ENCODE data around the gene JAZF1. TPM values are rescaled to one million over a fixed set of nuclear protein-coding genes. Genes with fewer than 3 reads are reported as not detected.

JAZF1 gene
- total RNA-seq, 1 experiment from 2014 or later = 14.2 TPM

DNA sequence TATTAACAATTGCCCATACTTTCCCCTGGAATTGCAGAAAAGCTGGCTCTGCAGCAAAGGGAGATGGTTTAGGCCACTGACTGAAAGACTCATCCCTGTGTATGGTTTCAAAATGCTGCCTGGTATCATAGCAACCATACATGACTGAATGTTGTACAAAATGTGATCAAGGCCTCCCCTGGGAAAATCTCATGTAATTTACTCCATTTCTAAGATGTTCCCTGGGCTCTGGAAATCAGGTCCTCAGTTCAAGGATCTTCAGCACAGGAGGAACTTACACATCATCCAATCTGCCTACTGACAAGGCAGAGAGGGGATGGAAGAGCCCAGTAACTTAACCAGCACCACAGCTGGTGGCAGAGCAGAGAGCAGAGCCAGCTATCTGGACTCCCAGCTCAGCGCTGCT is 111.8 kb downstream of the JAZF1 start:
- H3K4me3 Mint-ChIP-seq (ENCODE audit: unreplicated experiment) = no peak overlapping the region
- POLR2A ChIA-PET = interaction anchor here (1.6 kb wide), 1 partner anchor 9 kb away, joined by 5 read pairs; no protein-coding TSS in a partner anchor

DNA sequence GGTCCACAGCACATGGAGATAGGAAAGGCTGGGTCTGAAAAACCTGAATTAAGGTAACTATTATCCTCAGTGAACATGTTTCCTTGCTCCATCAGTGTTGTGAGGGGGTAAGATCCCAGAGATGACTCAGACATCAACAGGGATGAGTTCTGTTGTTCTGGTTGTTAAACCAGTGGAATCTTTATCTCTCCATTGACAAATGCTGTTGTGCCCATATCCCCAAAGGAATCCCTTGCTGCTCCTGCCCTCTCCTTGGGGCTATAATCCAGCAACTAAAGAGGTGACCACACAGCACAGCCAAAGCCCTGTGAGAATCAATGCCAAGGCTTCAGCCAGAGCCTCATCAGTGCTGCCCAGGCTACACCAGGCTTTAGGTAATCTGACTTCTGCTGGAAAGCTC is 113.4 kb downstream of the JAZF1 start:
- H3K27ac Mint-ChIP-seq (ENCODE audit: low read depth, unreplicated experiment) = no peak overlapping the region
- H3K4me1 Mint-ChIP-seq (ENCODE audit: insufficient read depth, unreplicated experiment) = peaks cover 13% of the 10 kb centered on the region
- ChIA-PET POLR2A (no interaction called here), CTCF (interaction anchor here (1.1 to 3.6 kb wide), 2 partner anchors 10 to 29 kb away, joined by 3 to 18 read pairs; no protein-coding TSS in a partner anchor)
- intact Hi-C loops (cut with micrococcal nuclease) = no loop called here
- TF ChIP-seq, protein P1, sequence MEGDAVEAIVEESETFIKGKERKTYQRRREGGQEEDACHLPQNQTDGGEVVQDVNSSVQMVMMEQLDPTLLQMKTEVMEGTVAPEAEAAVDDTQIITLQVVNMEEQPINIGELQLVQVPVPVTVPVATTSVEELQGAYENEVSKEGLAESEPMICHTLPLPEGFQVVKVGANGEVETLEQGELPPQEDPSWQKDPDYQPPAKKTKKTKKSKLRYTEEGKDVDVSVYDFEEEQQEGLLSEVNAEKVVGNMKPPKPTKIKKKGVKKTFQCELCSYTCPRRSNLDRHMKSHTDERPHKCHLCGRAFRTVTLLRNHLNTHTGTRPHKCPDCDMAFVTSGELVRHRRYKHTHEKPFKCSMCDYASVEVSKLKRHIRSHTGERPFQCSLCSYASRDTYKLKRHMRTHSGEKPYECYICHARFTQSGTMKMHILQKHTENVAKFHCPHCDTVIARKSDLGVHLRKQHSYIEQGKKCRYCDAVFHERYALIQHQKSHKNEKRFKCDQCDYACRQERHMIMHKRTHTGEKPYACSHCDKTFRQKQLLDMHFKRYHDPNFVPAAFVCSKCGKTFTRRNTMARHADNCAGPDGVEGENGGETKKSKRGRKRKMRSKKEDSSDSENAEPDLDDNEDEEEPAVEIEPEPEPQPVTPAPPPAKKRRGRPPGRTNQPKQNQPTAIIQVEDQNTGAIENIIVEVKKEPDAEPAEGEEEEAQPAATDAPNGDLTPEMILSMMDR (IDR thresholded peaks at IDR 0.05; ENCODE audit: unreplicated experiment) = no peak
- DNase-seq (ENCODE audit: unreplicated experiment) = no peak
- no peaks in the 10 kb centered on the region for H3K9me3 Mint-ChIP-seq (ENCODE audit: unreplicated experiment)
- no peaks in the 10 kb centered on the region for H3K27me3 Mint-ChIP-seq (ENCODE audit: insufficient read depth, unreplicated experiment)
- H3K36me3 Mint-ChIP-seq (ENCODE audit: insufficient read depth, unreplicated experiment) = no peaks in the 10 kb centered on the region
- BruUV-seq (replicated peaks) = no TSS peak
- H3K4me3 Mint-ChIP-seq (ENCODE audit: unreplicated experiment) = no peak overlapping the region

More for the DNA sequence above, 111.8 kb downstream of the JAZF1 start:
- no peaks in the 10 kb centered on the region for H3K9me3 Mint-ChIP-seq (ENCODE audit: unreplicated experiment)
- TF ChIP-seq, protein P1 (IDR thresholded peaks at IDR 0.05; ENCODE audit: unreplicated experiment) = no peak
- DNase-seq (ENCODE audit: unreplicated experiment) = no peak
- BruUV-seq (replicated peaks) = no TSS peak
- CTCF ChIA-PET = interaction anchor here (0.9 to 3.6 kb wide), 3 partner anchors 9 to 103 kb away, joined by 3 to 18 read pairs (median 8); no protein-coding TSS in a partner anchor
- intact Hi-C loops (cut with micrococcal nuclease) = no loop called here
- H3K36me3 Mint-ChIP-seq (ENCODE audit: insufficient read depth, unreplicated experiment) = no peaks in the 10 kb centered on the region
- no peak overlapping the region for H3K27ac Mint-ChIP-seq (ENCODE audit: low read depth, unreplicated experiment)
- H3K27me3 Mint-ChIP-seq (ENCODE audit: insufficient read depth, unreplicated experiment) = no peaks in the 10 kb centered on the region
- peaks cover 7% of the 10 kb centered on the region for H3K4me1 Mint-ChIP-seq (ENCODE audit: insufficient read depth, unreplicated experiment)

DNA sequence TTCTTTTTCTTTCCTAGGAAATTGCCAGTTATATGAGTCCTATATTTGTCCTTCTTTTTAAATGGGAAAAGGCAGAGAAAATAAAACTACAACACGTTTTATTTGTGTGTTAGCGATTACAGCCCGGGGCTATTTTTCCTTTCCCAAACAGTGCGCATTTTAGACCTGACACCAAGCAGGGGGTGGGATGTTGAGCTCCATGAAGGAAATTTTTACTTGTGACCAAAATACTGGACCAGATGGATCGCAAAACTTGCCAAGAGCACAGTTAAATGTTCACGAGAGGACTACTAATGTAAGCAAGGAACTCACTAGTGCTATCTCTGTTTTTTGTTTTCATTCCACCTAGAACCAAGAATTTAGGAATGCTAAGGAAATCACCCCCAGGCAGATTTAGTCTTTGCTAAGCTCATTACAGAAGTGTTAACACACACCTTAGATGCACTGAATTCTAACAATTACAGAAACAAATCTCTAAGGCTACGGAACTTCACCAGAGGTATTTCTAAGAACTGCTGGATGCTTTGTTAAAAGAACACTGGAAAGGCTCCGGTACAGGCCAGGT is 114.8 kb downstream of the JAZF1 start:
- ChIA-PET CTCF (interaction anchor here (0.7 kb wide), 1 partner anchor 579 kb away, joined by 7 read pairs; no protein-coding TSS in a partner anchor), POLR2A (interaction anchor here (0.7 to 1.1 kb wide), 2 partner anchors 9 to 14 kb away, joined by 3 read pairs; no protein-coding TSS in a partner anchor)
- TF ChIP-seq, protein P1 (IDR thresholded peaks at IDR 0.05; ENCODE audit: unreplicated experiment) = no peak
- intact Hi-C loops (cut with micrococcal nuclease) = no loop called here
- no peak for DNase-seq (ENCODE audit: unreplicated experiment)
- BruUV-seq (replicated peaks) = no TSS peak
- no peaks in the 10 kb centered on the region for H3K9me3 Mint-ChIP-seq (ENCODE audit: unreplicated experiment)
- H3K36me3 Mint-ChIP-seq (ENCODE audit: insufficient read depth, unreplicated experiment) = no peaks in the 10 kb centered on the region
- H3K27ac Mint-ChIP-seq (ENCODE audit: low read depth, unreplicated experiment) = no peak overlapping the region
- peaks cover 13% of the 10 kb centered on the region for H3K4me1 Mint-ChIP-seq (ENCODE audit: insufficient read depth, unreplicated experiment)
- H3K4me3 Mint-ChIP-seq (ENCODE audit: unreplicated experiment) = no peak overlapping the region
- no peaks in the 10 kb centered on the region for H3K27me3 Mint-ChIP-seq (ENCODE audit: insufficient read depth, unreplicated experiment)

DNA sequence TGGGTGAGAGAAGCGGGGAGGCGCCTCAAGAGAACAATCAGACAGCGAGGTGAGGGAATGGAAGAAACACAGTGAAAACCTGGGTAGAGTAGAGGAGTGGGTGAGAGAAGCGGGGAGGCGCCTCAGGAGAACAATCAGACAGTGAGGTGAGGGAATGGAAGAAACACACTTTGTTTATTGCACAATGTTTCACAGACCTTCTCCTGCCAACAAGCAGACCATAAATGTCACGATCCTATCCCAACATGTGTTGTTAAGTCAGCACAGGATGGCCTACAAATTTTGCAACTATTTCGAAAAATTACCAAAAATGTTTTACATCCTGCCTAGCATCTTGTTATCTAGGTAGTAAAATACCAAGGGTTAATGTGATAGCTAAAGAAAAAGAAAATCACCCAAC is 115.3 kb downstream of the JAZF1 start:
- peak; percentile 64 for DNase-seq (ENCODE audit: unreplicated experiment)
- H3K9me3 Mint-ChIP-seq (ENCODE audit: unreplicated experiment) = no peaks in the 10 kb centered on the region
- no peaks in the 10 kb centered on the region for H3K27me3 Mint-ChIP-seq (ENCODE audit: insufficient read depth, unreplicated experiment)
- H3K4me3 Mint-ChIP-seq (ENCODE audit: unreplicated experiment) = no peak overlapping the region
- no TSS peak for BruUV-seq (replicated peaks)
- intact Hi-C loops (cut with micrococcal nuclease) = no loop called here
- no peaks in the 10 kb centered on the region for H3K36me3 Mint-ChIP-seq (ENCODE audit: insufficient read depth, unreplicated experiment)
- CTCF ChIA-PET = interaction anchor here (0.7 to 1.0 kb wide), 2 partner anchors 114 to 580 kb away, joined by 3 to 7 read pairs; no protein-coding TSS in a partner anchor
- TF ChIP-seq, protein P1 (IDR thresholded peaks at IDR 0.05; ENCODE audit: unreplicated experiment) = no peak
- peak overlapping the region; percentile 17 for H3K27ac Mint-ChIP-seq (ENCODE audit: low read depth, unreplicated experiment)
- peaks cover 13% of the 10 kb centered on the region for H3K4me1 Mint-ChIP-seq (ENCODE audit: insufficient read depth, unreplicated experiment)
- POLR2A ChIA-PET = interaction anchor here (1.1 kb wide), 1 partner anchor 8 kb away, joined by 3 read pairs; no protein-coding TSS in a partner anchor

Data from MCF 10A (cell line).